GM04503 (cell line): ENCODE measurements around the gene COL6A2.
"Not testable (repeated sequence)": the region's sequence is repeated elsewhere in the genome, so short reads cannot be mapped to it uniquely, and the experiment has no call there.

Experiments
- DNase-seq: peaks from one replicate; pipeline ENCODE4 v3.0.0-alpha.2; 2012; ENCODE audit warnings: low read depth

The COL6A2 gene

DNA sequence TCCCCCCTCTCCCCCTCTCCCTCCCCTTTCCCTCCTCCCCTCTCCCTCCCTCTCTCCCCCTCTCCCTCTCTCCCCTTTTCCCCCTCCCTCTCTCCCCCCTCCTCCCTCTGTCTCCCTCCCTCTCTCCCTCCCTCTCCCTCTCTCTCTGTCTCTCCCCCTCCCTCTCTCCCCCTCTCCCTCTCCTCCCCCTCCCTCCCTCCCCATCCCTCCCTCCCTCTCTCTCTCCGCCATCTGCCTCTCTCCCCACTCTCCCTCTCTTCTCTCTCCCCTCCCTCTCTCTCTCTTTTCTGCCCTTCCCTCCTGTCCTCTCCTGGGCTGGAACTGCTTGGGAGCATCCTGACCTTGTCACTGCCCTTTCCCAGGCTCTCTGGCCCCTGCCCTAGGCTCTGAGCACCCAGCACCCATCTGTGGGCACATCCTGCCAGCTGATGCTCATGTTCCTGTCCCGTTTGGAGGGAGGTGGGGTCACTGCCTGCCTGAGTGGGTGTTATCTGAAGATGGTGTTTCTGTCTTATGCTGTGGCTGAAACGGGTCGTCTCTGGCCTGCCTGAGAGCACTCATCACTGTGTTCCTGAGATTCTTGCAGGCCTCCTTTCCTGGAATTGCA, 46.7 kb downstream of the COL6A2 start:
- no peak for DNase-seq

DNA sequence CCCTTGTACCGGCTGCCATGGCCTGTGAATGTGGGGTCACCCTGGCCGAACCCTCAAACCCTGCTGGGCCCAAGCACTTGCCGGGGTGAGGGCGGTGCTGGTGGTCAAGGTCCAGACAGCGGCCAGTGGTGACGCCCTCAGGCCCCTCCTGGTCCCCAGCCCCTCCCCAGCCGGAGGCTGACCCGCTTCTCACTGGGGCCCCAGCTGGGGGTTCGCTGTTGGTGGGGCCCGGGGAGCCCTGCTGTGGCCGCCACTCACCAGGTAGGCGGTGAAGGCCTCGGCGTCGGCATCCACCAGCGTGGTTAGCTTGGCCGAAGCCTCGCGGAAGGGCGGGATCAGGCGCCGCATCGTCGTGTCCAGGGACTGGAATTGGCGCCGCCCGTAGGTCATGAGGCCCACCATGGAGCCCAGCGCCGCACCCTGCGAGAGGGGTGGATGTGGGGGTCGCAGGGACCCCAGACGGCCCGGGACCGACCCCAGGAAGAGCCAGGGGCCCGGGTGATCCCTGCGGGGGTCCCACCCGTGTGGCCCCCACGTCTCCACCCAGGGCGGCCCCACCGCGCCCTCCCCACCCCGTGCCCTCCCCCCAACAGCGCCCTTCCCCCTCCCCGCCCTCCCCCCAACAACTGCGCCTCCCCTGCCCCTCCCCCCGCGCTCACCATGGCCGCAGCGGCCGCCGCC, 47.4 kb downstream of the COL6A2 start:
- no peak for DNase-seq

DNA sequence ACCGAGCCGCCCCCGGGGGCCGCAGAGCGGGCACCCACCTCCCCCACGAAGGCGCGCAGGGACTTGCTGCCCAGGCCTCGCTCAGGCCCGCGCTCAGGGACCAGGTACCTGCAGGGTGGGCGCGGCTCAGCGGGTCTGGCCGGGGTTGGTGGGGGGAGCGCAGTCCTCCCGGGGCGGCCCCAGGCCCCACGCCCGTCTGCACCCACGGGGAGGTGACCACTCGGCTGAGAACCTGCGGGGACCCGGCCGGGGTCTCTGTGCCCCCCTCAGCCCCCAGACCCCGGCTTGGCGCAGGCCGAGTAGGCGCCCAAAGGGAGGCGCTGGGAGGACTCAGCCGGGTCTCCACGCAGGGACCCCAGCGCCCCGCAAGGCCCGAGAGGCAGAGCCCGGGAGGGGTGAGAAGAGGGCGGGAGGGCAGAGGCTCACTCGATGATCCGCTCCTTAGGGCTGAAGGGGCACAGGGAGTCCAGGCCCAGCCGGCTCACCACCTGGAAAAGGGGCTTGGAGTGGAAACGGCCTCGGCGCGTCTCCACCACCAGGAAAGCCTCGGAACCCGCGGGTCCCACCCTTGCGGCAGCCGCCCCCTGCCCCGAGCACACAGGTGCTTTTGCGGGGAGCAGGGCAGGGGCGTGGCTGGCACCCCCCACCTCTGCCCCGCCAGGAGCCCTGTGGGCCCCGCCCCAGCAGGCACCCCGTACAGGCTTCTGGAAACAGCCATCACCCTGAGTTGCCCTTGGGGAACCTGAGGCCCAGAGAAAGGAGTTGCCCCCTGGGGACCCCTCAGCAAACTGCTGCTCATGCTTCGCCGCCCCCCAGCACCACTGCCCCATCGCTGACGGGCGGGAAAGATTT, 48.2 kb downstream of the COL6A2 start:
- DNase-seq = no peak

DNA sequence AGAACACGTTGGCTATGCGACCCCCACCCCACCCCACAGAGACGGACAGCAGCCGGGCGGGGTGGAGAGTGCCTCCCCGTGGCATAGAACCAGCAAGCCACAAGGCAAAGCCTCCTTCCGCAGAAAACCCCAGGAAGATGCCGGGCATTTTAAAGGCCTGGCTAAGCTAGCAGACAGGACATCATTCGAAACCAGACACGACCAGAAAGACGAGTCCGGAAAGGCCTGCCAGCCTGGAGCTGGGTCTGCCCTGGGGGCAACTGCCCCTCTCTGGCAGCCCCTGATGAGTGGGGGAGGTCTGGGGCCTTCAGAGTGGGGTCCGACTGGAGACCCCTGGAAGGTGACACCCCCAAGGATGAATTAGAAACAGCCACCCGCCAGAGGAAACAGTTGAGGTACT, 48.9 kb downstream of the COL6A2 start:
- DNase-seq = no peak

DNA sequence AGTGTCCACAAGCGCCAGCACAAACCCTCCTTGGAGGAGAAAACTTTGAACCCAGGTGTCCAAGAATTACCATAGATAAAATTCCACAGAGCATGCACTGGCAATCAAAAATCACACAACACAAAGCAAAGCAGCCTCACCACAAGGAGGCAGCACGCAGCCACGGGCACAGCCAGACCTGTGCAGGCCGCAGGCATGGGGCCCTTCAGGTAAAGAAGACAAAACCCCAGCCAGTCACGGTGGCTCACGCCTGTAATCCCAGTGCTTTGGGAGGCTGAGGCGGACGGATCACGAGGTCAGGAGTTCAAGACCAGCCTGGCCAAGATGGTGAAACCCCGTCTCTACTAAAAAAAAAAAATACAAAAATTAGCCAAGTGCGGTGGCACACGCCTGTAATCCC, 49.5 kb downstream of the COL6A2 start:
- not testable (repeated sequence) for DNase-seq

DNA sequence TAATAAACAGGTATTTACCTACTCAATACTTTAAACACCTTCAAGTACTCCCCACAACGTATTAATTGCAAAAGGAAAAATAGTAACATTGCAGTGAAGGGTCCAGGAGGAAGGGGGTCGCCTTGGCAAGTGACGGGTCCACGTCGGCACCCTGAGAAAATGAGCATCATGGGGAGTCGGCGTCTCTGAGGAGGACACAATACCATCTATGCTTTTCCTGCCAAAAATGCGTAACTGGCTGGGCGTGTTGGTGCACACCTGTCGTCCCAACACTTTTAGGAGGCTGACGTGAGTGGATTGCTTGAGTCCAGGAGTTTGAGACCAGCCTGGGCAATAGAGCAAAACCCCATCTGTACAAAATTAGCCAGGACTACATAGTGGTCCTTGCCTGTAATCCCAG, 50.2 kb downstream of the COL6A2 start:
- DNase-seq = no peak

DNA sequence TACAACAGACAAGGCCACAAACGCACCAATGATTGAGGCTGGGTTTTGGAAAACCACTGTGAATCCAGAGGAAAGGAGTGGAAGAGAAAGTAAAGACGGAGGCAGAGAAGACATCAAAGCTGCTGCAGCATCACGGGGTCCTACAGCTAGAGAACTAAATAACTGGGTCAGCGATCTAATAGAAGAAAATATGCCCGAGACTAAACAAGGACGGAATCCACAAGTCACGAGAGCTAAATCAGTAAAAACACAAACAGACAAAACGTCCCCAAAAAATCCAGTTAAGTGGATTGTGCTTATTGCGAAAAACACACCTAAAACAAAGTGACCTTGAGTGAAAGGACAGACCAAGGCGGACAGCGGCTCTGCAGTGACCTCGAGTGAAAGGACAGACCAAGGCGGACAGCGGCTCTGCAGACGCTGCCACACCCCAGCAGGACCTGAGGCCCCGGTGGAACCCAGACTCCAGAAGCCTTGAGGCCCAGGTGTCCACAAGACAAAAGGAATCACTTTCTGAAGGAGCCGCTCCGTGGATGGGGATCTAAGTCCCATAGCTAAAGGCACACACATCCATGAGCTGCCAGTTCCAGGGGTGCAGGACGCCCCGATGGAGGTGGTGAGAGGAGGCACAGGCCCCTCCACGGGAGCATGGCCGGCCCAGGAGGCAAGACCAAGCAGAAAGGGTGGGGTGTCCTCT, 51.4 kb downstream of the COL6A2 start:
- DNase-seq = no peak

DNA sequence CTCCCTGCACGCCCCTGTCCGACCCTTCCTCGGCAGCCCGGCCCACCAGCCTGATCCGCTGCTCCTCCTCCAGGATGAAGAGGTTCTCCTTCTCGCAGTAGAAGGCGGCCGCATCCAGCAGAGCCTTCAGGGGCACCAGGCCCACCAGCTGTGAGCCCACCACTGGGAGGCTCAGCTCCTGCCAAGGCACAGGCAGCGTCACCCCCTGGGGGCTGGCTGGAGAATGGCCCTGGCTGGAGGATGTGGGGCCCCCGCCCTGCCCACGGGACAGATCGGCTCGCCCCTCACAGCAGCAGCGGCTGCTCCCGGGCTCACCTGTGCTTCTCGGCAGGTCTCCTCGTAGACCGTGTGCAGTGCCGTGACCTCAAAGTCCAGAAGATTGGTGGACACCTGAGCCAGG, 52.2 kb downstream of the COL6A2 start:
- no peak for DNase-seq

DNA sequence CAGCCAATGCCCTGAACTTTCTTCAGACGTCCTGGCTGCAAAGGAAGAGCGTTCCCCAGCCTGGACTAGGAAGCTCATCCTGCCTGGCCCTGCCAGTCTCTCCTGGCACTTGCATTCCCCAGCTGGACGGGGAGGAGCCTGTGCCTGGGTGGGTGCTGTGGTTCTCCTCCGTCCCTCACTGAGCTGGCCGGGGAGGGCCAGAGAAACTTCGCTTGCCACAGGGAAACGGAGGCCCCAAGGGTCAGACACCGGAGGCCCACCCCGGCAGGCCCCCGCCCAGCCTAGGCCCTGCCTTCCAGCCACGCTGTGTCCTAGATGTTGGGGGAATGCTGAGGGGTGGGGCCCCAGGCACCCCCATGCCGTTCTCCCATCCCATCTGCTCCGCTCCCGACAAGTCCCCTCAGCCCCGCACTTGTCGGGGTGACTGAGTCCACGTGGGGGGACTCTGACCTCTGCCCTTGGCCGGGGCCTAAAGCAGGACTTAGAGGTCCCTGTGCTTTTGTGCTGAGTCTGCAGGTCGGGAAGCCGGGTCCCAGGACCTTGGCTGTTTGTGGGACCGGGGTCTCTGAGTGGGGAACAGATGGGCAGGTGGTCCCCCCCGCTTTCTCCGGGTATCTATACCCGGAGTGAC, 52.7 kb downstream of the COL6A2 start:
- no peak for DNase-seq

DNA sequence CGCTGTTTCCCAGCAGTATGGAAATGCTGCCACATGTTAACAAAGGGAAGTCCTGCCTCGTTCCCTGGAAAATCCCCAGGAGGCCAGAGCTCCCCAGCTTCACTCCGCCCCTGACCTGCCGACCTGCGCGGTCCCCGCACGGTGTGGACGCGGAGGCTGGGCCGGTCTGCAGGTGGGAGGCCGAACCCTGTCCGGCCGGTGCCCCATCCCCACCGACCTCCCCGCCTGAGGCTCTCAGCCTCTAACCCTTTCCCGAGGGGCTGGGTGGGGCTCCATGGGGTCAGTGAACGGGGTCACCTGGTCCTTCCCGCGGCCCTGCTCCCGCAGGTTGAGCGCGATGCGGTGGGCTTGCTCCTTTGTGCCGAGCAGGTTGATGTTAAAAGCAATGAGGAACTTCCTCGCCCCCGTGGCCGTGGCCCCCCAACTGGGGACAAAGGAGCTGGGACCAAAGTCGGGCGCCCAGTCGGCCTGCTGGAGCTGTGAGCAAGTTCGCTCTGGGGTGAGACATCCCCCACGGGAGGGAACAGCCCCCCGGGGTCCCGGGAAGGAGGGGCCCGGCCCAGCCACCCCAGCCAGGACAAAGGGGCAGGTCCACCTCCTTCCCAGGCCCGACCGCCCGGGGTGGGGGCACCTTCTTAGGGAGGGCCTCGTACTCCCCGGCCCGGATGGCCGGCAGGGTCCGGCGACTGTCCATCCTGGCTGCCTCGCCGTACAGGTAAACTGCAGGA, 53.5 kb downstream of the COL6A2 start:
- no peak for DNase-seq

DNA sequence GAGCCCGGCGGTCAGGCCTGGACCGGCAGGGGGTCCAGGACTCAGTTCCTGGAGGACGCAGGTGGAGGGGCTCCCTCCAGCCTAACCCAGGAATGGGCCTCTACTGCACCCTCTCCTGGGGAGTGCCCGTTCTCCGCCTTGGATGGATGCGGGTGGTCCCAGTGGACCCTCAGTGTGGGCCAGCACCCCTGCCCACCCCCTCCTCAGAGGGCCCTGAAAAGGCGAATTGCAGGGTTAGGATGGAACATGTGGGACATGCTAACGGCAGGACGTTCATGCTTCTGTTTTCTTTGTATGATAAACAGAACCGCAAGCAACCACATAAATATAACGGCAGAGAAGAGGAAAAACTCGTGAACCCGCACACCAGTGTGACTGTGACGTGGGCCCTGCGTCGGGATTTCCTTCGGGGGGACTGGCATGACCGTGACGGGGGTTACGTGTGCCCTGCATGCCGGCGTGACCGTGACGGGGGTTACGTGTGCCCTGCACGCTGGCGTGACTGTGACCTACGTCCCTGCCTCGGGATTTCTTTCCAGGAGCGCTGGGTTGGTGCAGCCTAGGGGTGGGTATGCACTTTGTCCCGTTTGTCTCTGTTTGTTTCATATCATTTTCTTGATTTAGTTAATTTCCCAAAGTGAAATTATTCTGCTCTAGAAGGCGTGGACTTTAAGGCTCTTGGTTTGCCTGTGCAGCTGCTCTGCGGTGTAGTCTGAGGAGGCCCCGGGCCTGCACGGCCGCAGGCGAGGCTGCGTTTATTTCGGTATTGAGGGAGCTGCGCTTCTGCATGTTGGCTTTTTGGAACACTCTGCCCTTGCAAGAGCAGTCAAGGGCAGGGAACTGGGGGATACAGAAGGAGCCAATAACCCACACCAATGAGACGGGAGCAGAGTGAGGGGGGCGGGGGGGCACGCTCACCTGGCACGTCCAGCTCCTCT, 54.3 kb downstream of the COL6A2 start:
- DNase-seq = no peak

DNA sequence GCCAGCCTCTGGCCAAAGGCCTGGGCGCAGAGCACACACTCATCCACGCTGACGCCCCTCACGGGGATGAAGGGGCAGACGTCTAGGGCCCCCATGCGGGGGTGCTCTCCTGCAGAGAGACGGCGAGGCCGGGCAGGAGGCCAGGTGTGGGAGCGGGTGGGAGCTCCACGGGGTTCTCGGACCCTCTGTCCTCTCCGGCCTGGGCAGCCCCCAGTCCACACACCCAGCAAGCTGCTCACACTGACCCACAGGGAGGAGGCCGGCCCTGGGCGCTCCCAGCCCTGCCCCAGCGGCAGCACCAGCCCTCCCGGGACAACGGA, 55.0 kb downstream of the COL6A2 start:
- DNase-seq = no peak

DNA sequence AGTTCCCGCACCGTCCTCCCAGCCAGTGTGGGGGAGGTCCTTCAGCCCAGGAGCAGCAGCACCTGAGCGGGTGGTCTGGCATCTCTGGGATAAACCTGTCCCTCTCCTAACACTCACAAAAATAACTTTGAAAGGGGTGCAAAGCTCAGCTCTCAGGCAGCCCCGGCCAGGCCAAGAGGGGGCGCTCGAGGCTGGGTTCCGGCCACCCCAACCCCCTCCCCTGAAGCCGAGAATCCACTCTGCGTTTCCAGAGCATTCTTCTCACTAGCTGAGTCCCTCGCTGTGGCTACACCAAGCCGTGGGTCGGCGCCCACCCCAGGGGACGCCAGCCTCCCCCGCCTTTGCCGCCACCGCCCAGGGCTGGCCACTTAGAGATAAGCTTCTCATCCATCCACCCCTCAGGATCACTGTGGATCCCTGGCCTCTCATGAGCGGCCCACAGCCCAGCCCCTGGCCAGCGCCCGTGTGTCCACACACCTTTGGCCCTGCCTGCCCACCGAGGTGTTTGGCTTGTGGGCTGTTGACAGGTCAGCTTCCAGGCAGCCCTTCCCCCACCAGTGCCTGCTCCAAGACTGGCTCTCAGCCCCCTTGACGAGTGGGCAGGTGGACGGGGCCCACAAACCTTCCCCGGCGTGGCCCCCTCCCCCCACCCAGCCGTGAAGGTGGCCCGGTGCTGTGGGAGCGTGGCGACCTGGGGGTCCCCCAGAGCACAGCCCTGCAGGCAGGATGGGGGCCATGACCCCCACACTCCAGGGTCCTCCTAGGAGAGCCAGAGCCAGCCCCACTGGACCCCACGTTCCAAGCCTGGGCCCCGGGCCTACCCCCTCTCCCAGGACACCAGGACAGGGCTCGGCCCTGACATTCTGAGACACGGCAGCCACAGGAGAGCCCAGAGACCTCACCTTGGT, 55.6 kb downstream of the COL6A2 start:
- DNase-seq = no peak

DNA sequence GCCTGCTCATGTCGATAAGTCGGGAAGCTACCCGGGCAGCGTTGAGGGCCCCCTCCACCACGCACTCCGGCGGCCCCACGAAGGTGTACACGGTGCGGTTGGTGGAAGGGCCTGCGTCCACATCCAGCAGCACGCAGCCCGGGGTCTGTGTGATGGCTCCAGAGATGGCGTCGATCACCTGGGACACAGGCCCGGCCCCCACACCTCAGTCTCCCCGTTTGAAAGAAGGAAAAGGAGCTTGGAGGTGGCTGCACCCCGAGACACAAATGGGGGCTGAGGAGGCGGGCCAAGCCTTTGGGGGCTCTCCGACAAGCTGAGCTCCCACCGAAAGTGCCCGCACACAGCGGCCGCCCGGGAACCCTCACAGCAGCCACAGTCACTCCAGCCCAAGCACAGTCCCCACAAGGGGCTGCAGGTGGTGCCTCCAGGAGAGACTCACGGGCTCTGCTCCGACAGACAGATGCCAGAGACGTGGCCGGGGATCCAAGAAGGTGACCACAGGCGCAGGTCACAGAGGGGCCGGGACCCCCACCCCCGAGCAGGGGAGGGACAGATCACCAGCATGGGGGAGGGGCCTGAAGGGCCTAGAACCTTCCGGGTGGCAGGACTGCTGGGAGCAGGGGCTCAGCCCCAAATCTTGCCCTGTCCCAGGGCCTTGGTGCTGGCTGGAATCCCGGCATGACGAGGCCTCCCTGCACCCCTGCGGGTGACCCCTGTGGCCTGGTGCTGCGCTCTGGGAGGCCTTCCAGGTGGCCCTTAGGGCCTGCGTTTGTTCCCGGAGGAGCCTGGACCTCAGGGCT, 56.4 kb downstream of the COL6A2 start:
- DNase-seq = no peak

DNA sequence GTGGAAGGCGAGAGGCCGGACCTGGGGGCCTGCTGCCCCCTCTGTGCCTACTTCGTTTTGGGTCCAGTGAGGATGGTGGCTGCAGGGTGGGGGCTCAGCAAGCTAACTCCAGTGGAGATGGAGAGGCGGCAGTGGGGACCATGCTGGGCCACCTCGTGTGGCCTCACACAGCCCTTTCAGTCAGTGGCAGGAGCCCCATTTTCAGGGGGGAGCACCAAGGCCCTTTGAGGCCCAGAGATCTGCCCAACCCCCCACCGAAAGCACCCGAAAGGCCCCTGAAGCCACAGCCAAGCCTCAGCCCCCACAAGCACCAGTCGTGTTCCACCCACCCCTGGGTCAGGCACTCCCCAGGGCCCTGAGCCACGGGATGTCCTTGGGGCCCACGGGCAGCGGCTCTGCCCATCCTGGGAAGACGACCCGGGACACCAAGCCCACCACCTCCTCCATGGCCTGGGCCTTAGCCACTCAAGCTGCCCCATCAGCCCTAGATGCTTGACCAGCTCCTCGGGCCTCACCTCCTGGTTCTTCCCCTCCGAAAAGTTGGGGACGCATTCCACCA, 57.1 kb downstream of the COL6A2 start:
- no peak for DNase-seq

DNA sequence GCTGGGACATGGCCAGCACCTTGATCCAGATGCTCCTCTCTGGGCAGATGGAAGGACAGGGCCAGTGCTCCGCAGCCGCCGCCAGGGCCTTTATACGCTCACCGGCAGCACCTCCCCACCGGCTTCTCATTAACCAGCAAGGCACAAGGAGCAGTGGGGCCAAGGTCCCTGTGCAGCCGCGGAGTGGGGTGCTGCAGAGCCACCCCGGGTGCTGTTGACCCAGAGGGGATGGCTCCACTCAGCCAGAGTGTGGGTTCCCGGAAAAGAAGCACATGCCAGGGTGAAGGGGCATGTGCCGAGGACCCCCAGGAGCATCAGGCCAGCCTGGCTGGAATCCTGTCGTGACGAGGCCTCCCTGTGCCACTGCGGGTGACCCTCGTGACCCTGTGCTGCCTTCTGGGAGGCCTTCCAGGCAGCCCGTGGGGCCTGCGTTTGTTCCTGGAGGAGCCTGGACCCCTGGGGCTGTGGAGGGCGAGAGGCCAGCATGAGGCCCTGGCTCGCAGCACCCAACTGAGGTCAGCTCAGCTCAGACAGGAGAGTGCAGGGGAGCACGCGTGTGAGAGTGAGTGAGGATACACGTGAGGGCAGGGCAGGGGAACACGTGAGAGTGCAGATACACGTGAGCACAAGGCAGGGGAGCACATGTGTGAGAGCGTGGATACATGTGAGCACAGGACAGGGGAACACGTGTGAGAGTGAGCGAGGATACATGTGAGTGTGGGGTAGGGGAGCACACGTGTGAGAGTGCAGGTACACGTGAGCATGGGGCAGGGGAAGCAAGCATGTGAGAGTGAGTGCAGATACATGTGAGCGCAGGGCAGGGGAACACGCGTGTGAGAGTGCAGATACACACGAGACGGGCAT, 57.8 kb downstream of the COL6A2 start, which contains the start of gene FTCD:
Gene FTCD, minus strand, starts transcription at position 66 of the 864 bp plus-strand sequence. Its CDS starts 56 bp downstream, at position 10.
- DNase-seq = no peak

DNA sequence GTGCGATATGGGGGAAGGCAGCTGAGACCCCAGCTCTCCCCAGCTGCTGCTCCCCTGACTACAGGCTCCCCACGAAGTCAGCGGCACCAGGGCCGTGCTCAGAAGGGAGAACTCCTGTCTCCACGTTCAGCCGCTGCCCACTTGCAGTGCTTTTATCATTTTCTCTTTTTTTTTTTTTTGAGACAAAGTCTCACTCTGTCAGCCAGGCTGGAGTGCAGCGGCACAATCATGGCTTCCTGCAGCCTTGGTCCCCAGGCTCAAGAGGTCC, 58.4 kb downstream of the COL6A2 start:
- DNase-seq = no peak
